ENCODE data around the gene LMO7. TPM values are rescaled to one million over a fixed set of nuclear protein-coding genes. Genes with fewer than 3 reads are reported as not detected.

LMO7 gene
- total RNA-seq, 1 experiment from 2014 or later: 105 TPM

GRCh38 chr13:75784003-75784402, 147.9 kb downstream of the LMO7 start:
- H3K27ac Mint-ChIP-seq (ENCODE audit: unreplicated experiment): peak overlapping the region; percentile 52
- CTCF ChIA-PET: no interaction called here
- TF ChIP-seq CTCF (IDR thresholded peaks at IDR 0.05; ENCODE audit: unreplicated experiment): no peak
- no peaks in the 10 kb centered on the region for H3K9me3 Mint-ChIP-seq (ENCODE audit: low read depth, unreplicated experiment)
- intact Hi-C loops (cut with micrococcal nuclease; ENCODE audit: unreplicated experiment): no loop called here
- peaks cover 15% of the 10 kb centered on the region for H3K4me1 Mint-ChIP-seq (ENCODE audit: low read depth, unreplicated experiment)
- no peaks in the 10 kb centered on the region for H3K27me3 Mint-ChIP-seq (ENCODE audit: unreplicated experiment)
- peaks cover 10% of the 10 kb centered on the region for H3K36me3 Mint-ChIP-seq (ENCODE audit: insufficient read depth, unreplicated experiment)
- no TSS peak for BruUV-seq (replicated peaks)
- H3K4me3 Mint-ChIP-seq (ENCODE audit: low read depth, unreplicated experiment): peak overlapping the region; percentile 37
- DNase-seq: no peak

- peaks cover 9% of the 10 kb centered on the region for H3K36me3 Mint-ChIP-seq (ENCODE audit: insufficient read depth, unreplicated experiment)
- H3K27ac Mint-ChIP-seq (ENCODE audit: unreplicated experiment): no peak overlapping the region
- TF ChIP-seq CTCF (IDR thresholded peaks at IDR 0.05; ENCODE audit: unreplicated experiment): no peak
- BruUV-seq (replicated peaks): no TSS peak
- H3K4me1 Mint-ChIP-seq (ENCODE audit: low read depth, unreplicated experiment): peaks cover 6% of the 10 kb centered on the region
- no peaks in the 10 kb centered on the region for H3K9me3 Mint-ChIP-seq (ENCODE audit: low read depth, unreplicated experiment)
- H3K4me3 Mint-ChIP-seq (ENCODE audit: low read depth, unreplicated experiment): no peak overlapping the region
- DNase-seq: no peak
- CTCF ChIA-PET: no interaction called here
- intact Hi-C loops (cut with micrococcal nuclease; ENCODE audit: unreplicated experiment): no loop called here
- no peaks in the 10 kb centered on the region for H3K27me3 Mint-ChIP-seq (ENCODE audit: unreplicated experiment)
Observed at GRCh38 chr13:75785130-75785529, 149.0 kb downstream of the LMO7 start.

GRCh38 chr13:75787249-75787928, 151.3 kb downstream of the LMO7 start:
- intact Hi-C loops (cut with micrococcal nuclease; ENCODE audit: unreplicated experiment): no loop called here

GRCh38 chr13:75788481-75788981, 152.4 kb downstream of the LMO7 start:
- no peak overlapping the region for H3K27ac Mint-ChIP-seq (ENCODE audit: unreplicated experiment)
- peaks cover 12% of the 10 kb centered on the region for H3K36me3 Mint-ChIP-seq (ENCODE audit: insufficient read depth, unreplicated experiment)
- TF ChIP-seq CTCF (IDR thresholded peaks at IDR 0.05; ENCODE audit: unreplicated experiment): no peak
- no peak overlapping the region for H3K4me3 Mint-ChIP-seq (ENCODE audit: low read depth, unreplicated experiment)
- H3K9me3 Mint-ChIP-seq (ENCODE audit: low read depth, unreplicated experiment): no peaks in the 10 kb centered on the region
- no peak for DNase-seq
- CTCF ChIA-PET: no interaction called here
- intact Hi-C loops (cut with micrococcal nuclease; ENCODE audit: unreplicated experiment): no loop called here
- BruUV-seq (replicated peaks): no TSS peak
- H3K27me3 Mint-ChIP-seq (ENCODE audit: unreplicated experiment): no peaks in the 10 kb centered on the region
- peaks cover 14% of the 10 kb centered on the region for H3K4me1 Mint-ChIP-seq (ENCODE audit: low read depth, unreplicated experiment)

More at GRCh38 chr13:75787249-75787928, 151.3 kb downstream of the LMO7 start:
- BruUV-seq (replicated peaks): no TSS peak
- H3K4me3 Mint-ChIP-seq (ENCODE audit: low read depth, unreplicated experiment): no peak overlapping the region
- CTCF ChIA-PET: no interaction called here
- peaks cover 14% of the 10 kb centered on the region for H3K4me1 Mint-ChIP-seq (ENCODE audit: low read depth, unreplicated experiment)
- no peak for DNase-seq
- TF ChIP-seq CTCF (IDR thresholded peaks at IDR 0.05; ENCODE audit: unreplicated experiment): no peak
- H3K27me3 Mint-ChIP-seq (ENCODE audit: unreplicated experiment): no peaks in the 10 kb centered on the region
- peaks cover 10% of the 10 kb centered on the region for H3K36me3 Mint-ChIP-seq (ENCODE audit: insufficient read depth, unreplicated experiment)
- H3K27ac Mint-ChIP-seq (ENCODE audit: unreplicated experiment): no peak overlapping the region
- H3K9me3 Mint-ChIP-seq (ENCODE audit: low read depth, unreplicated experiment): no peaks in the 10 kb centered on the region
